Measurements from ENCODE around the gene SLC38A8.

SLC38A8 gene

GRCh38 chr16:83969771-83970429, 72.7 kb downstream of the SLC38A8 start:
- no peak for DNase-seq (ENCODE audit: low read depth)

GRCh38 chr16:83968891-83969649, 73.5 kb downstream of the SLC38A8 start:
- no peak for DNase-seq (ENCODE audit: low read depth)

- DNase-seq (ENCODE audit: low read depth) = no peak
These were observed 74.2 kb downstream of the SLC38A8 start for GRCh38 chr16:83968306-83968851.

- no peak for DNase-seq (ENCODE audit: low read depth)
These were observed 74.7 kb downstream of the SLC38A8 start, which contains the start of gene NECAB2 for GRCh38 chr16:83967838-83968305. Gene NECAB2 (plus strand): TSS chr16:83968244. CDS start chr16:83968649, 405 bp downstream.

GRCh38 chr16:83967091-83967490, 75.5 kb downstream of the SLC38A8 start:
- DNase-seq (ENCODE audit: low read depth) = no peak

GRCh38 chr16:83966153-83966696, 76.4 kb downstream of the SLC38A8 start:
- no peak for DNase-seq (ENCODE audit: low read depth)

- DNase-seq (ENCODE audit: low read depth) = no peak
These were observed 77.0 kb downstream of the SLC38A8 start for GRCh38 chr16:83965444-83966152.

GRCh38 chr16:83964684-83965443, 77.7 kb downstream of the SLC38A8 start:
- no peak for DNase-seq (ENCODE audit: low read depth)

GRCh38 chr16:83963277-83964119, 79.1 kb downstream of the SLC38A8 start:
- no peak for DNase-seq (ENCODE audit: low read depth)

- DNase-seq (ENCODE audit: low read depth) = no peak
These were observed 81.0 kb downstream of the SLC38A8 start for GRCh38 chr16:83961591-83961990.

- no peak for DNase-seq (ENCODE audit: low read depth)
These were observed 81.9 kb downstream of the SLC38A8 start for GRCh38 chr16:83960521-83961249.

Measured in stimulated activated CD8-positive, alpha-beta memory T cell treated with anti-CD3 and anti-CD28 coated beads, Interleukin-12 subunit alpha, Interleukin-12 subunit beta, amount 100 ng/mL, for 1 hour (primary cell).